PC-3 (cell line): ENCODE data around the gene ZBTB7C.

Source experiments
- EZH2 ChIP-seq: fragments of 300-600 bp; sonication (generic); IDR thresholded peaks from one replicate; pipeline ENCODE4 v1.6.1; 2017; ENCODE audit warnings: antibody characterized with exemption, mild to moderate bottlenecking, low read length; ENCODE audit not compliant: unreplicated experiment
- EZH2phosphoT487 ChIP-seq: fragments of 300-600 bp; sonication (generic); IDR thresholded peaks from 2 replicates; pipeline ENCODE4 v1.6.1; 2018; ENCODE audit warnings: mild to moderate bottlenecking, antibody characterized with exemption, low read length, borderline replicate concordance
- TF ChIP-seq, protein P1 (sequence below): fragments of 300-600 bp; sonication (generic); conservative IDR thresholded peaks from 2 replicates; pipeline ENCODE4 v1.5.1; 2017; ENCODE audit warnings: antibody characterized with exemption, low read depth, mild to moderate bottlenecking, low read length

DNA sequence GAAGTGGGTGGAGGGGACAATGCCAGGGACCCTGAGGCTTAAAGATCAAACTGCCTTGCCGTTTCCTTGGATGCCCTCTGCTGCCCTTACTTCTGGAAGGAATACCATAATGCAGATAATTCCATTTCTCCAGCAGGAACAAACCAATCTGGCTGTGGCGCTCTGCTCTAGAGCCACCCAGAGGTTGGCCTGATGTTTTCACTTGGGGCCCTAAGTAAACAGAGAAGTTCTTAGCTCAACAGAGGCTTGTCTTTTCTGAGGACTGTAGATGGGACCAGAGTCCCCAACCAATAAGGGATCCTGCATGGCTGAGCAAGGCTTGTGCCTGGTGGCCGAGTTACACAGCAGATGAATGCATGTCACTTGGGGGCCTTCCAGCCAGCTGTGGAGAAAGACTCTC is 230.2 kb downstream of the ZBTB7C start:
- TF ChIP-seq EZH2 (no peak), EZH2phosphoT487 (no peak)
- TF ChIP-seq, protein P1, sequence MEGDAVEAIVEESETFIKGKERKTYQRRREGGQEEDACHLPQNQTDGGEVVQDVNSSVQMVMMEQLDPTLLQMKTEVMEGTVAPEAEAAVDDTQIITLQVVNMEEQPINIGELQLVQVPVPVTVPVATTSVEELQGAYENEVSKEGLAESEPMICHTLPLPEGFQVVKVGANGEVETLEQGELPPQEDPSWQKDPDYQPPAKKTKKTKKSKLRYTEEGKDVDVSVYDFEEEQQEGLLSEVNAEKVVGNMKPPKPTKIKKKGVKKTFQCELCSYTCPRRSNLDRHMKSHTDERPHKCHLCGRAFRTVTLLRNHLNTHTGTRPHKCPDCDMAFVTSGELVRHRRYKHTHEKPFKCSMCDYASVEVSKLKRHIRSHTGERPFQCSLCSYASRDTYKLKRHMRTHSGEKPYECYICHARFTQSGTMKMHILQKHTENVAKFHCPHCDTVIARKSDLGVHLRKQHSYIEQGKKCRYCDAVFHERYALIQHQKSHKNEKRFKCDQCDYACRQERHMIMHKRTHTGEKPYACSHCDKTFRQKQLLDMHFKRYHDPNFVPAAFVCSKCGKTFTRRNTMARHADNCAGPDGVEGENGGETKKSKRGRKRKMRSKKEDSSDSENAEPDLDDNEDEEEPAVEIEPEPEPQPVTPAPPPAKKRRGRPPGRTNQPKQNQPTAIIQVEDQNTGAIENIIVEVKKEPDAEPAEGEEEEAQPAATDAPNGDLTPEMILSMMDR = no peak
